Omental fat pad (tissue), 4 donors: ENCODE data around the gene WNT1. TPM values are rescaled to one million over a fixed set of nuclear protein-coding genes. Genes with fewer than 3 reads are reported as not detected.

Experiments
- ATAC-seq: fragments of 150-250 bp; one replicate; pipeline ENCODE4 v1.9.1; 2016; ENCODE audit warnings: mild to moderate bottlenecking, moderate library complexity; ENCODE audit not compliant: low FRiP score
- DNase-seq: peaks from one replicate; pipeline ENCODE4 v3.0.0-alpha.2; 2019; ENCODE audit warnings: low spot score
- small RNA-seq: library from RNA; depleted of rRNA; stranded (forward); fragments of <200 nt; gene quantifications from one replicate; pipeline ENCODE3, GENCODE V24; 2016
- total RNA-seq, 4 donors: library from RNA; depleted of rRNA; stranded (reverse); fragments of >200 nt; gene quantifications; one replicate each; pipeline ENCODE4 v1.1.0, GENCODE V29; 2016
- TF ChIP-seq, protein P1 (sequence below), 3 donors: fragments of 450-650 bp; IDR thresholded peaks; one replicate each; pipeline ENCODE4 v1.5.1; 2016 to 2017; ENCODE audit warnings: antibody characterized with exemption in 3 of 3, mild to moderate bottlenecking in 3 of 3, moderate library complexity in 2 of 3

Gene WNT1
- total RNA-seq, 4 donors from 2014 or later, result 0.60 TPM; not detected in 3

DNA sequence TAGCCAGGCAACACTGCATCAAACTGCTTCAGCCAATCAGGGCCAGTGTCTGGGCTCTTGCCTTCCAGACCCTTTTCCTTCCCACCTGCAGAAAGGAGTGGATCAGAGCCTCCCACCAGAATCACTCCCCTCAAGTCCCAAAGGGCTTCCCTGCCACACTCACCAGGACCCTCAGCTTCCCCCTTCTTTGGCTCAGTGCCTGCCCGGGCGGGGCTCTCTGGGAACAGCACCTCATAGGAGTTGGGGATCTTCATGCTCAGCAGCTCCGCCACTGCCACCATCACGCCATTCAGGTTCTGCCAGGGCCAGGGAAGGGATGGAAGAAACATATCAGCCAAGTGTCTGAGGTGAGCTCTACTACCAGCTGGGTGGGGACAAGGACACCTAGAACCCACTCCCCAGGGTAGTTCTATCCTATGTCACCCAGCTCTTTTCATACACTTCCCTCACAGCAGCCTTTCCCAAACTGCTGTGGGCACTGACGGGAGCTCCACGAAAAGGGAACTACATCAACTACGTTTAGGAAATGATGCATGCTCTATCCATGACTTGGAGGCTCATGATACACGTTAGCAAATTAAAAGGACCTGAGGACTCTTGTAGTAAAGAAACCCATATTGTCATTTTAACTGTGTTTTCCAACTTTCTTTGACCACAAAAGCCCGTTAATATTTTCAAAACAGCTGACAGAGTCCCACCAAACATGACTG is 49.9 kb downstream of the WNT1 start:
- TF ChIP-seq, protein P1, sequence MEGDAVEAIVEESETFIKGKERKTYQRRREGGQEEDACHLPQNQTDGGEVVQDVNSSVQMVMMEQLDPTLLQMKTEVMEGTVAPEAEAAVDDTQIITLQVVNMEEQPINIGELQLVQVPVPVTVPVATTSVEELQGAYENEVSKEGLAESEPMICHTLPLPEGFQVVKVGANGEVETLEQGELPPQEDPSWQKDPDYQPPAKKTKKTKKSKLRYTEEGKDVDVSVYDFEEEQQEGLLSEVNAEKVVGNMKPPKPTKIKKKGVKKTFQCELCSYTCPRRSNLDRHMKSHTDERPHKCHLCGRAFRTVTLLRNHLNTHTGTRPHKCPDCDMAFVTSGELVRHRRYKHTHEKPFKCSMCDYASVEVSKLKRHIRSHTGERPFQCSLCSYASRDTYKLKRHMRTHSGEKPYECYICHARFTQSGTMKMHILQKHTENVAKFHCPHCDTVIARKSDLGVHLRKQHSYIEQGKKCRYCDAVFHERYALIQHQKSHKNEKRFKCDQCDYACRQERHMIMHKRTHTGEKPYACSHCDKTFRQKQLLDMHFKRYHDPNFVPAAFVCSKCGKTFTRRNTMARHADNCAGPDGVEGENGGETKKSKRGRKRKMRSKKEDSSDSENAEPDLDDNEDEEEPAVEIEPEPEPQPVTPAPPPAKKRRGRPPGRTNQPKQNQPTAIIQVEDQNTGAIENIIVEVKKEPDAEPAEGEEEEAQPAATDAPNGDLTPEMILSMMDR (IDR thresholded peaks at IDR 0.05), result no peak
- DNase-seq (no peak), ATAC-seq (no peak)

GRCh38 chr12:49028666-49029275 is 50.6 kb downstream of the WNT1 start:
- TF ChIP-seq, protein P1 (IDR thresholded peaks at IDR 0.05), result no peak
- ATAC-seq (no peak), DNase-seq (no peak)

GRCh38 chr12:49030119-49030518 is 52.0 kb downstream of the WNT1 start:
- TF ChIP-seq, protein P1 (IDR thresholded peaks at IDR 0.05), result no peak
- no peak for DNase-seq
- no peak for ATAC-seq

DNA sequence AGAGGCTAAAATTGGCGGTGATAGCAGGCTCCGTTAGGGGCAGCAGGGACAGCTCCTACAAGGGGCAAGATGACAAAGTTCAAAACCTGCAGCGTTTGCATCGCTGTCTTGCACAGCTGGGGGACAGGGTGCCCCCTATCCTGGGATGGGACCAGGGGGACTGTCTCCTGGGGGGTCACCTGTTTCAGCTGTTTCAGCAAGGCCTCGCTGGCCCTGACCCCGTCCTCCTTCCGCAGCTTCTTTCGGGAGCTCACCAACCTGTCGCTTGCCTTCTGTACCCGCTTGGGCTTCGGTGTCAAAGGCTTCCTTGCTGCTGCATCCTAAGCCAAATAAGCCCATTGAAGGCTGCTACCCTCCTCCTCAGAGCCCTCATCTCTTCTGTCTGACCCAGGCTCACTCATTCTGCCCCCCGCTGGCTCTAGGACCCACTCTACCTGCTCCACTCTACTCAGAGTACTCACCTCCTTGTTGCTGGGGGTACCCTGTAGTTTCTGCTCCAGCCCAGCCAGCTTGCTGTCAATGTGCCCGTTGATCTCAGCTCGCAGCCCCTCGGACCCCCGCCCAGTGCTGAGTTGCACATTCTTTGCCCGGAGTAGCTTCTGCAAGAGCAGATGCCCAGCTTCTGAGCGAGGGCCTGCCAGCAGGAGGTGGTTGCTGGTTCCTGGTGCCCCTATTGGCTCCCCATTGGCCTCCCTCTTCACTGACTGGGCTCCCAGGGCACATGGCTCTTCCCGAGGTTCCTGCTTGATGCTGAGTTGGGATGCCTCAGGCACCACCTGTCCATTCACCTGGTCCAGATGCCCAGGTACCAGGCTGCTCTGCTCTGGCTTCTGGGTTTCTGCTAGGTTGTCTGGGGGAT is 52.8 kb downstream of the WNT1 start:
- no peak for ATAC-seq
- TF ChIP-seq, protein P1 (IDR thresholded peaks at IDR 0.05), result no peak
- DNase-seq, result no peak

DNA sequence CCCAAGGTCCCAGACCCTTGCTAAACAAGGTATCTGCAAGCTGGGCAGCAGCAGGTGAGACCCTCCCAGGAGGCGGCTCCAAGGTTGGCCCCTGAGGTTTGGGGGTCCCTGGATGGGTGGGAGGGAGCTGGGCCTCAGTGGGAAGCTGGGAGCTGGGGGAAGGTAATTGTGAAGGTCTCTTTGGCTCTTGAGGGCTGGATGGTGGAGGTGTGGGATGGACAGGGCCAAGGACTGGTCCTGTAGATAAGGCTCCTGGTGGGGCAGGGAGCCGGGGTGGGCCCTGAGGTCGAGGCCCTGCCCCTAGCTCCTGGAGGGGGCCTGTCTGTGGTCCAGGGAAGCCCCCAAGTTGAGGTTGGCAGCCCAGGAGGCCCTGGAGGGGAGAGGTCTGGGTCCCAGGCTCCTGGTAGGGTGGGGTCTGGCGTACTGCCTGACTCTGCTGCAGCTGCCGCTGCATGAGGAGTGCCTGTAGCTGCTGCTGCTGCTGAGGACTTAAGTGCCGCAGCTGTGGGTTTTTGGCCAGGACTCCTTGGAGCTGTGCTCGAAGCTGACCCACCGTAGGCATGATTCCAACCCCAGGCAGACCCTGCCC is 53.5 kb downstream of the WNT1 start:
- ATAC-seq (no peak), DNase-seq (no peak)
- TF ChIP-seq, protein P1 (IDR thresholded peaks at IDR 0.05), result no peak

Small RNA genes lying within 50 kb of the gene (small RNA-seq; reads per million reads assigned to genes)
- not detected for gene RNU6-940P

Other genes with a start within 250 kb of the WNT1 start
- 10 to 100 TPM; 30.9 to 57.1 (median 47.9) TPM for gene ADCY6, start 189.2 kb upstream of the WNT1 start, total RNA-seq
- gene CACNB3, start 159.8 kb upstream of the WNT1 start, total RNA-seq, result 10 to 100 TPM in 1 of 4 donors, 1 to 10 TPM in 3; 6.8 to 18.1 (median 8.5) TPM
- gene DDX23, start 126.2 kb upstream of the WNT1 start, total RNA-seq, result 10 to 100 TPM; 44.9 to 85.0 (median 62.0) TPM
- gene RND1, start 112.5 kb upstream of the WNT1 start, total RNA-seq, result 1 to 10 TPM; 1.3 to 5.8 (median 4.6) TPM
- 10 to 100 TPM; 14.7 to 32.1 (median 22.5) TPM for gene FKBP11, start 52.8 kb upstream of the WNT1 start, total RNA-seq
- 10 to 100 TPM; 57.1 to 91.5 (median 68.3) TPM for gene ARF3, start 20.8 kb upstream of the WNT1 start, total RNA-seq
- gene WNT10B, start 6.6 kb upstream of the WNT1 start, total RNA-seq, result 1 to 10 TPM in 1 of 4 donors, under 1 TPM in 3; 0.36 to 2.5 (median 0.56) TPM
- under 1 TPM in 2 of 4 donors, not detected in 2; 0.12 to 0.65 TPM for gene DDN, start 21.1 kb downstream of the WNT1 start, total RNA-seq
- gene PRKAG1, start 40.5 kb downstream of the WNT1 start, total RNA-seq, result 10 to 100 TPM; 40.0 to 64.2 (median 54.4) TPM
- gene KMT2D, start 82.5 kb downstream of the WNT1 start, total RNA-seq, result 10 to 100 TPM; 31.2 to 87.0 (median 49.0) TPM
- under 1 TPM in 1 of 4 donors, not detected in 3; 0.96 TPM for gene RHEBL1, start 91.7 kb downstream of the WNT1 start, total RNA-seq
- 1 to 10 TPM in 2 of 4 donors, under 1 TPM in 2; 0.72 to 2.0 (median 1.3) TPM for gene DHH, start 116.5 kb downstream of the WNT1 start, total RNA-seq
- gene LMBR1L, start 132.5 kb downstream of the WNT1 start, total RNA-seq, result 10 to 100 TPM; 23.2 to 68.4 (median 37.8) TPM
- 1,000 to 10,000 TPM in 1 of 4 donors, 100 to 1,000 TPM in 3; 608 to 1,018 (median 745) TPM for gene TUBA1B, start 153.1 kb downstream of the WNT1 start, total RNA-seq
- gene TUBA1A, start 210.8 kb downstream of the WNT1 start, total RNA-seq, result 100 to 1,000 TPM; 145 to 210 (median 159) TPM